ENCODE data around the gene SETD4. TPM values are rescaled to one million over a fixed set of nuclear protein-coding genes. Genes with fewer than 3 reads are reported as not detected.

Gene SETD4
- total and polyA plus RNA-seq, 2 of the 8 experiments (the other 6 are each of a cell fraction or from before 2014, with no cell fraction given): 20.1 to 46.6 TPM

GRCh38 chr21:36069713-36070583 is 9.6 kb upstream of the SETD4 start, which contains the start of gene CBR1 (continued):
- peak; percentile 55; the same call in 1 of the 2 replicates for TF ChIP-seq RBBP5 (IDR thresholded peaks at IDR 0.05; ENCODE audit: borderline replicate concordance, low read depth, low read length)
- peak in 1 of 2 experiments; percentile 54; a peak in 1 of 4 replicates for TF ChIP-seq HDAC2 (IDR thresholded peaks at IDR 0.05; ENCODE audit: borderline replicate concordance in 1 of 2, low read depth in 2 of 2, low read length in 2 of 2)
- no peak for TF ChIP-seq EGR1 (IDR thresholded peaks at IDR 0.05; ENCODE audit: borderline replicate concordance, low read depth, low read length)
- no peak for TF ChIP-seq RXRA (IDR thresholded peaks at IDR 0.05; ENCODE audit: insufficient read depth, low read depth, low read length)
- no peak for TF ChIP-seq TAF1 (IDR thresholded peaks at IDR 0.05; ENCODE audit: low read depth, low read length)
